ENCODE results near the gene ADGRG3.

The ADGRG3 gene

GRCh38 chr16:57623251-57624043 lies 44.7 kb upstream of the ADGRG3 start:
- no peak for TF ChIP-seq CTCF (conservative IDR thresholded peaks at IDR 0.05)
- no peak for TF ChIP-seq ZFX (IDR thresholded peaks at IDR 0.05)
- H3K27ac ChIP-seq: no peak overlapping the region

- no peak overlapping the region for H3K27ac ChIP-seq
- no peak for TF ChIP-seq ZFX (IDR thresholded peaks at IDR 0.05)
- no peak for TF ChIP-seq CTCF (conservative IDR thresholded peaks at IDR 0.05)
Measured at GRCh38 chr16:57624044-57624688, 43.9 kb upstream of the ADGRG3 start.

GRCh38 chr16:57624806-57625500 lies 43.2 kb upstream of the ADGRG3 start:
- no peak for TF ChIP-seq CTCF (conservative IDR thresholded peaks at IDR 0.05)
- TF ChIP-seq ZFX (IDR thresholded peaks at IDR 0.05): no peak
- no peak overlapping the region for H3K27ac ChIP-seq

- TF ChIP-seq CTCF (conservative IDR thresholded peaks at IDR 0.05) (no peak), ZFX (IDR thresholded peaks at IDR 0.05) (no peak)
- no peak overlapping the region for H3K27ac ChIP-seq
Measured at GRCh38 chr16:57626420-57627170, 41.5 kb upstream of the ADGRG3 start.

GRCh38 chr16:57627184-57627871 lies 40.8 kb upstream of the ADGRG3 start:
- no peak overlapping the region for H3K27ac ChIP-seq
- no peak for TF ChIP-seq CTCF (conservative IDR thresholded peaks at IDR 0.05)
- TF ChIP-seq ZFX (IDR thresholded peaks at IDR 0.05): no peak

GRCh38 chr16:57628008-57628781 lies 39.9 kb upstream of the ADGRG3 start, which contains the start of gene ADGRG1:
TSS of gene ADGRG1 (plus strand) at chr16:57628630. CDS start at chr16:57650288, 21,658 bp downstream.
- no peak within 1 kb of the TSS for H3K27ac ChIP-seq
- TF ChIP-seq ZFX (IDR thresholded peaks at IDR 0.05) (no peak), CTCF (conservative IDR thresholded peaks at IDR 0.05) (no peak)
